HUES64 (cell line): ENCODE measurements around the gene INPP5B.
"Not testable (repeated sequence)": the region's sequence is repeated elsewhere in the genome, so short reads cannot be mapped to it uniquely, and the experiment has no call there.

ENCODE experiments used
- H3K27ac ChIP-seq: 2 replicates; pipeline ENCODE4 v1.7.0; 2013; ENCODE audit warnings: low read depth, low read length, inconsistent platforms
- H3K27me3 ChIP-seq: 2 replicates; pipeline ENCODE4 v1.6.1; 2013; ENCODE audit warnings: mild to moderate bottlenecking, low read length; ENCODE audit not compliant: insufficient read depth
- H3K36me3 ChIP-seq: 2 replicates; pipeline ENCODE4 v1.6.1; 2013; ENCODE audit warnings: mild to moderate bottlenecking, low read length; ENCODE audit not compliant: insufficient read depth
- H3K4me1 ChIP-seq: 2 replicates; pipeline ENCODE4 v1.6.1; 2013; ENCODE audit warnings: mild to moderate bottlenecking, low read length, moderate library complexity; ENCODE audit not compliant: insufficient read depth
- H3K4me3 ChIP-seq: 2 replicates; pipeline ENCODE4 v1.5.1; 2013; ENCODE audit warnings: mild to moderate bottlenecking, low read length, moderate library complexity
- H3K9ac ChIP-seq: 2 replicates; pipeline ENCODE4 v1.6.1; 2013; ENCODE audit warnings: mild to moderate bottlenecking, low read depth, low read length
- H3K9me3 ChIP-seq: 2 replicates; pipeline ENCODE4 v1.6.1; 2013; ENCODE audit warnings: low read depth, low read length; ENCODE audit not compliant: insufficient read depth
- WGBS: fragments of 150-250, 120-280 bp; methylation state at CpG from one replicate; pipeline ENCODE4 v1.1.7; 2013; ENCODE audit warnings: missing lambda C conversion rate; 5-methylcytosine and 5-hydroxymethylcytosine counted together

INPP5B gene

GRCh38 chr1:37926038-37926924, 20.6 kb downstream of the INPP5B start:
- no peaks in the 10 kb centered on the region for H3K27me3 ChIP-seq
- no peak overlapping the region for H3K9ac ChIP-seq
- peaks cover 4% of the 10 kb centered on the region; the same call in 1 of the 2 replicates for H3K4me1 ChIP-seq

GRCh38 chr1:37925316-37925715, 21.5 kb downstream of the INPP5B start:
- Histone ChIP-seq H3K36me3 (no peaks in the 10 kb centered on the region), H3K9me3 (no peaks in the 10 kb centered on the region), H3K9ac (no peak overlapping the region), H3K4me3 (no peak overlapping the region), H3K27me3 (no peaks in the 10 kb centered on the region), H3K27ac (no peak overlapping the region), H3K4me1 (no peaks in the 10 kb centered on the region)
- 98% methylated on average over 3 of the region's 4 CpGs for WGBS

More at GRCh38 chr1:37926038-37926924, 20.6 kb downstream of the INPP5B start:
- 92% methylated on average over 13 of the region's 13 CpGs for WGBS
- Histone ChIP-seq H3K27ac (no peak overlapping the region), H3K36me3 (no peaks in the 10 kb centered on the region), H3K4me3 (no peak overlapping the region), H3K9me3 (no peaks in the 10 kb centered on the region)

- no peak overlapping the region for H3K9ac ChIP-seq
- H3K9me3 ChIP-seq, result no peaks in the 10 kb centered on the region
- H3K36me3 ChIP-seq, result no peaks in the 10 kb centered on the region
- H3K27me3 ChIP-seq, result no peaks in the 10 kb centered on the region
- no peak overlapping the region for H3K4me3 ChIP-seq
- no peaks in the 10 kb centered on the region for H3K4me1 ChIP-seq
- no peak overlapping the region for H3K27ac ChIP-seq
- 96% methylated on average over 3 of the region's 3 CpGs for WGBS
Observed at GRCh38 chr1:37923551-37923889, 23.3 kb downstream of the INPP5B start.

- H3K4me1 ChIP-seq, result no peaks in the 10 kb centered on the region
- 71% methylated on average over 4 of the region's 4 CpGs for WGBS
- H3K36me3 ChIP-seq, result no peaks in the 10 kb centered on the region
- H3K27me3 ChIP-seq, result no peaks in the 10 kb centered on the region
- no peak overlapping the region for H3K9ac ChIP-seq
- no peak overlapping the region for H3K27ac ChIP-seq
- no peaks in the 10 kb centered on the region for H3K9me3 ChIP-seq
- no peak overlapping the region for H3K4me3 ChIP-seq
Observed at GRCh38 chr1:37922767-37923550, 23.9 kb downstream of the INPP5B start.

- H3K9ac ChIP-seq, result no peak overlapping the region
- H3K9me3 ChIP-seq, result no peaks in the 10 kb centered on the region
- no peak overlapping the region for H3K4me3 ChIP-seq
- no peak overlapping the region for H3K27ac ChIP-seq
- WGBS, result 85% methylated on average over 1 of the region's 1 CpG
- H3K36me3 ChIP-seq, result no peaks in the 10 kb centered on the region
- H3K4me1 ChIP-seq, result no peaks in the 10 kb centered on the region
- no peaks in the 10 kb centered on the region for H3K27me3 ChIP-seq
Observed at GRCh38 chr1:37919277-37919676, 27.6 kb downstream of the INPP5B start.

GRCh38 chr1:37915476-37916093, 31.3 kb downstream of the INPP5B start:
- Histone ChIP-seq H3K27ac (no peak overlapping the region), H3K9me3 (0 out of 2 replicates have a peak, but pooled peaks cover 6% of the 10 kb centered on the region), H3K27me3 (no peaks in the 10 kb centered on the region), H3K9ac (no peak overlapping the region), H3K4me3 (no peak overlapping the region), H3K4me1 (no peaks in the 10 kb centered on the region), H3K36me3 (no peaks in the 10 kb centered on the region)
- 83% methylated on average over 1 of the region's 2 CpGs for WGBS

- Histone ChIP-seq H3K27ac (no peak overlapping the region), H3K27me3 (no peaks in the 10 kb centered on the region), H3K9ac (no peak overlapping the region), H3K9me3 (0 out of 2 replicates have a peak, but pooled peaks cover 6% of the 10 kb centered on the region), H3K36me3 (no peaks in the 10 kb centered on the region), H3K4me3 (no peak overlapping the region), H3K4me1 (no peaks in the 10 kb centered on the region)
- 99% methylated on average over 3 of the region's 4 CpGs for WGBS
Observed at GRCh38 chr1:37914719-37915475, 32.0 kb downstream of the INPP5B start.

GRCh38 chr1:37911478-37911877, 35.4 kb downstream of the INPP5B start:
- H3K9ac ChIP-seq, H3K4me1 ChIP-seq, H3K27ac ChIP-seq, H3K27me3 ChIP-seq, H3K9me3 ChIP-seq, H3K36me3 ChIP-seq, H3K4me3 ChIP-seq: not testable (repeated sequence)
- 93% methylated on average over 3 of the region's 3 CpGs for WGBS

GRCh38 chr1:37910886-37911285, 36.0 kb downstream of the INPP5B start:
- H3K27me3 ChIP-seq, H3K9ac ChIP-seq, H3K27ac ChIP-seq, H3K4me3 ChIP-seq, H3K4me1 ChIP-seq, H3K36me3 ChIP-seq: not testable (repeated sequence)
- 96% methylated on average over 8 of the region's 8 CpGs for WGBS
- peaks cover 14% of the 10 kb centered on the region for H3K9me3 ChIP-seq

- H3K27me3 ChIP-seq, H3K4me1 ChIP-seq, H3K36me3 ChIP-seq, H3K4me3 ChIP-seq, H3K27ac ChIP-seq, H3K9ac ChIP-seq: not testable (repeated sequence)
- 98% methylated on average over 10 of the region's 10 CpGs for WGBS
- H3K9me3 ChIP-seq, result peaks cover 24% of the 10 kb centered on the region
Observed at GRCh38 chr1:37908531-37908930, 38.3 kb downstream of the INPP5B start.
